Measurements from ENCODE around the gene SLC2A4RG.

The SLC2A4RG gene

DNA sequence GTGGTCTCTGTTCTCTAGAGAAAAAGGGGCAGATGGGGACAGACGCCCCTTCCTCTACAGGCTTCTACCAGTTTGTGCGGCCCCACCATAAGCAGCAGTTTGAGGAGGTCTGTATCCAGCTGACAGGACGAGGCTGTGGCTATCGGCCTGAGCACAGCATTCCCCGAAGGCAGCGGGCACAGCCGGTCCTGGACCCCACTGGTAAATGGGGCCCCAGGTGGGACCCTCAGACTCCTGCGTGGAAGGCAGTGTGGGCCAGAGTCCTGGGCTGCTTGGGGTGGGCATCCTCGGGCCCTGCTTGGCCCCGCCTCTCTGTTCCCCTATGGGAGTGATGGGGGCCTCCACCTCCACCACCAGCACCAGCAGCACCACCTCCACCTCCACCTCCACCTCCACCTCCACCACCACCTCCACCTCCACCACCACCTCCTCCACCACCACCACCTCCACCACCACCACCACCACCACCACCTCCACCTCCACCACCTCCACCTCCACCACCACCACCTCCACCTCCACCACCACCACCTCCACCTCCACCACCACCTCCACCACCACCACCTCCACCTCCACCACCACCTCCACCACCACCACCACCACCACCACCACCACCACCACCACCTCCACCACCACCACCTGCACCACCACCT lies 46.4 kb upstream of the SLC2A4RG start:
- no peak overlapping the region for H3K4me3 ChIP-seq (ENCODE audit: low read depth, low read length)
- TF ChIP-seq, protein P1, sequence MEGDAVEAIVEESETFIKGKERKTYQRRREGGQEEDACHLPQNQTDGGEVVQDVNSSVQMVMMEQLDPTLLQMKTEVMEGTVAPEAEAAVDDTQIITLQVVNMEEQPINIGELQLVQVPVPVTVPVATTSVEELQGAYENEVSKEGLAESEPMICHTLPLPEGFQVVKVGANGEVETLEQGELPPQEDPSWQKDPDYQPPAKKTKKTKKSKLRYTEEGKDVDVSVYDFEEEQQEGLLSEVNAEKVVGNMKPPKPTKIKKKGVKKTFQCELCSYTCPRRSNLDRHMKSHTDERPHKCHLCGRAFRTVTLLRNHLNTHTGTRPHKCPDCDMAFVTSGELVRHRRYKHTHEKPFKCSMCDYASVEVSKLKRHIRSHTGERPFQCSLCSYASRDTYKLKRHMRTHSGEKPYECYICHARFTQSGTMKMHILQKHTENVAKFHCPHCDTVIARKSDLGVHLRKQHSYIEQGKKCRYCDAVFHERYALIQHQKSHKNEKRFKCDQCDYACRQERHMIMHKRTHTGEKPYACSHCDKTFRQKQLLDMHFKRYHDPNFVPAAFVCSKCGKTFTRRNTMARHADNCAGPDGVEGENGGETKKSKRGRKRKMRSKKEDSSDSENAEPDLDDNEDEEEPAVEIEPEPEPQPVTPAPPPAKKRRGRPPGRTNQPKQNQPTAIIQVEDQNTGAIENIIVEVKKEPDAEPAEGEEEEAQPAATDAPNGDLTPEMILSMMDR (IDR thresholded peaks at IDR 0.05; ENCODE audit: borderline replicate concordance, insufficient read depth, low read depth, low read length), result no peak

DNA sequence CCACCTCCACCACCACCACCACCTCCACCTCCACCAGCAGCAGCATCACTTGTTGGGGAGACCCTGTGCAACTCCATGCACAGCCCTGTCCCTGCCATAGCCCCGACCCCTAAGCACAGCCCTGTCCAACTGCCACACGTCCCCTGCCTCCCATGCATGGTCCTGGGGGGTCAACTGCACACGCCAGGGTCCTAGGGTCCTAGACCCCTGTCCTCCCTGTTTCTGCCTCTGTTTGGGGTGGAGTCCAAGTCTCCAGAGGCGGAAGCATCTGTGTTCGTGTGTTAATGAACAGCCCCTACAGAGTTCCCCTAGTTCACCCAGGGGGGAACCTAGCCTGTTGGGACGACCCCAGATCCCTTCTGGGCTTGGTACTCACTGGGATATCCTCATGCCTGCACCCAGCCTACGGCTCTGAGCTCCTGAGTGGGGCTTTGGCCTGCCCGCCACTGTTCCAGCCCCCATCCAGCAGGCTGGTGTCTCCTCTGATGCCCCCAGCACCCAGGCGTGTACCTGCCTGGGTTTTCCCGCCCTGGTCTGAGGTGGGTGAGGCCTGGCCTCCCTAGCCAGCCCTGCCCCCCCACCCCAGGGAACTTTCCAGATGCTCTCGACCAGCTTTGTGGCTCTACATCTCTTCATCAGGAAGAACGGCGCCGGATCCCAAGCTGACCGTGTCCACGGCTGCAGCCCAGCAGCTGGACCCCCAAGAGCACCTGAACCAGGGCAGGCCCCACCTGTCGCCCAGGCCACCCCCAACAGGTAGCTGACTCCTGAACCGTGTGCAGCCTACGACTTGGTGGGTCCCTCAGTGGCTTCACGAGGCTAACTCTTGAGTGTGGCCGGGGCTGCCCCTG lies 45.6 kb upstream of the SLC2A4RG start:
- H3K4me3 ChIP-seq (ENCODE audit: low read depth, low read length), result no peak overlapping the region
- TF ChIP-seq, protein P1 (IDR thresholded peaks at IDR 0.05; ENCODE audit: borderline replicate concordance, insufficient read depth, low read depth, low read length), result no peak

DNA sequence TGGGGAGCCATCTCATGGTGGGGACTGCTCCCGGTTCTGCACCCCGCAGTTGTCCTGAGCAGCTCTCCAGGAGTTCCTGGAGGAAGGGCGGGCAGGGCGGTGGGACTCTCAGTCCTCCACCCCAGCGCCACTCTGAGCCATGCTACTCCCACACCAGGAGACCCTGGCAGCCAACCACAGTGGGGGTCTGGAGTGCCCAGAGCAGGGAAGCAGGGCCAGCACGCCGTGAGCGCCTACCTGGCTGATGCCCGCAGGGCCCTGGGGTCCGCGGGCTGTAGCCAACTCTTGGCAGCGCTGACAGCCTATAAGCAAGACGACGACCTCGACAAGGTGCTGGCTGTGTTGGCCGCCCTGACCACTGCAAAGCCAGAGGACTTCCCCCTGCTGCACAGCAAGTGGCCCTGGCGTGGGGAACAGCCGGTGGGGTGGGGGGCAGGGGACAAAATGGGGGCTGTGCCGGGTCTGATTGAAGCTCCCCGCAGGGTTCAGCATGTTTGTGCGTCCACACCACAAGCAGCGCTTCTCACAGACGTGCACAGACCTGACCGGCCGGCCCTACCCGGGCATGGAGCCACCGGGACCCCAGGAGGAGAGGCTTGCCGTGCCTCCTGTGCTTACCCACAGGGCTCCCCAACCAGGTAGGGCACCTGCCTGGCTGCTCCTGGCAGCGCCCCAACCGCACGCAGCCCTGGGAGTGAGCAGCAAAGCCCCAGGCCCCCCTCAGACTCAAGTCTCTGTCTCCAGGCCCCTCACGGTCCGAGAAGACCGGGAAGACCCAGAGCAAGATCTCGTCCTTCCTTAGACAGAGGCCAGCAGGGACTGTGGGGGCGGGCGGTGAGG lies 44.8 kb upstream of the SLC2A4RG start:
- TF ChIP-seq, protein P1 (IDR thresholded peaks at IDR 0.05; ENCODE audit: borderline replicate concordance, insufficient read depth, low read depth, low read length), result no peak
- H3K4me3 ChIP-seq (ENCODE audit: low read depth, low read length), result no peak overlapping the region

DNA sequence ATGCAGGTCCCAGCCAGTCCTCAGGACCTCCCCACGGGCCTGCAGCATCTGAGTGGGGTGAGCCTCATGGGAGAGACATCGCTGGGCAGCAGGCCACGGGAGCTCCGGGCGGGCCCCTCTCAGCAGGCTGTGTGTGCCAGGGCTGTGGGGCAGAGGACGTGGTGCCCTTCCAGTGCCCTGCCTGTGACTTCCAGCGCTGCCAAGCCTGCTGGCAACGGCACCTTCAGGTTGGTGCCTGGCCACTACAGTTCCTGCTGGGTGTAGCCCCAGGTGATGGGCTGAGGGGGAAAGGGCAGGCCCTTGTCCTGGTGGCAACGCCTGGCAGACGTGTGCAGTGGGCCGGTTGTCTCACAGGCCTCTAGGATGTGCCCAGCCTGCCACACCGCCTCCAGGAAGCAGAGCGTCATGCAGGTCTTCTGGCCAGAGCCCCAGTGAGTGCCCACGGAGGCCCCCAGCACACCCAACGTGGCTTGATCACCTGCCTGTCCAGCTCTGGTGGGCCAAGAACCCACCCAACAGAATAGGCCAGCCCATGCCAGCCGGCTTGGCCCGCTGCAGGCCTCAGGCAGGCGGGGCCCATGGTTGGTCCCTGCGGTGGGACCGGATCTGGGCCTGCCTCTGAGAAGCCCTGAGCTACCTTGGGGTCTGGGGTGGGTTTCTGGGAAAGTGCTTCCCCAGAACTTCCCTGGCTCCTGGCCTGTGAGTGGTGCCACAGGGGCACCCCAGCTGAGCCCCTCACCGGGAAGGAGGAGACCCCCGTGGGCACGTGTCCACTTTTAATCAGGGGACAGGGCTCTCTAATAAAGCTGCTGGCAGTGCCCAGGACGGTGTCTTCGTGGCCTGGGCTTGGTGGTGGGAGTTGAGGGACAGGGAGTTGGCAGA lies 43.9 kb upstream of the SLC2A4RG start:
- TF ChIP-seq, protein P1 (IDR thresholded peaks at IDR 0.05; ENCODE audit: borderline replicate concordance, insufficient read depth, low read depth, low read length), result no peak
- no peak overlapping the region for H3K4me3 ChIP-seq (ENCODE audit: low read depth, low read length)

DNA sequence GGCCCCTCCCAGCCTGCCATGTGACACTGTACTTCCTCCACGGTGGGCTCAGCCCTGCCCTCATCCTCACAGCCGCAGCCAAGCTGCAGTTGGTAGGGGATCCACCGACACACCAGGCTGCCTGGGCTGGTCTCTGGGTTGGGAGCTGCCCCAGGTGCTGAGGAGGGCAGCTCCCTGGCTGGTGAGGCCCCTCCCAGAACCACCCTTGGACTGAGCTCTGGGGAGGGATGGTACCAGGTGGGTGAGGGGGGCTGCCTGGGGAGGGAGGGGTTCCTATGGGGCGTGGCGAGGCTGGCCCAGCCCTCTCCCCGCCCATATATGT lies 43.3 kb upstream of the SLC2A4RG start:
- TF ChIP-seq, protein P1 (IDR thresholded peaks at IDR 0.05; ENCODE audit: borderline replicate concordance, insufficient read depth, low read depth, low read length), result no peak
- no peak overlapping the region for H3K4me3 ChIP-seq (ENCODE audit: low read depth, low read length)

DNA sequence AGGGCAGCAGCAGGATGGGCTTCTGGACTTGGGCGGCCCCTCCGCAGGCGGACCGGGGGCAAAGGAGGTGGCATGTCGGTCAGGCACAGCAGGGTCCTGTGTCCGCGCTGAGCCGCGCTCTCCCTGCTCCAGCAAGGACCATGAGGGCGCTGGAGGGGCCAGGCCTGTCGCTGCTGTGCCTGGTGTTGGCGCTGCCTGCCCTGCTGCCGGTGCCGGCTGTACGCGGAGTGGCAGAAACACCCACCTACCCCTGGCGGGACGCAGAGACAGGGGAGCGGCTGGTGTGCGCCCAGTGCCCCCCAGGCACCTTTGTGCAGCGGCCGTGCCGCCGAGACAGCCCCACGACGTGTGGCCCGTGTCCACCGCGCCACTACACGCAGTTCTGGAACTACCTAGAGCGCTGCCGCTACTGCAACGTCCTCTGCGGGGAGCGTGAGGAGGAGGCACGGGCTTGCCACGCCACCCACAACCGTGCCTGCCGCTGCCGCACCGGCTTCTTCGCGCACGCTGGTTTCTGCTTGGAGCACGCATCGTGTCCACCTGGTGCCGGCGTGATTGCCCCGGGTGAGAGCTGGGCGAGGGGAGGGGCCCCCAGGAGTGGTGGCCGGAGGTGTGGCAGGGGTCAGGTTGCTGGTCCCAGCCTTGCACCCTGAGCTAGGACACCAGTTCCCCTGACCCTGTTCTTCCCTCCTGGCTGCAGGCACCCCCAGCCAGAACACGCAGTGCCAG lies 42.8 kb upstream of the SLC2A4RG start, which contains the start of gene TNFRSF6B:
TNFRSF6B (plus strand) TSS at position 25 of the 729 bp plus-strand sequence; CDS start at position 141, 116 bp downstream.
- TF ChIP-seq, protein P1 (IDR thresholded peaks at IDR 0.05; ENCODE audit: borderline replicate concordance, insufficient read depth, low read depth, low read length), result no peak
- H3K4me3 ChIP-seq (ENCODE audit: low read depth, low read length), result no peak within 1 kb of the TSS

All from GM12875 (cell line).